ENCODE results near the gene AIP. TPM values are rescaled to one million over a fixed set of nuclear protein-coding genes. Genes with fewer than 3 reads are reported as not detected.

The AIP gene
- total and polyA plus RNA-seq, 2 of the 8 experiments (the other 6 are each of a cell fraction or from before 2014, with no cell fraction given): 29.8 to 54.4 TPM

GRCh38 chr11:67468759-67469507, 13.9 kb upstream of the AIP start, which contains the start of gene TMEM134 (continued):
- no peak for TF ChIP-seq SP2 (IDR thresholded peaks at IDR 0.05; ENCODE audit: low read length)
- TF ChIP-seq JUND (IDR thresholded peaks at IDR 0.05; ENCODE audit: low read length): peak; percentile 54; the same call in 1 of the 2 replicates
- TF ChIP-seq CBX5 (IDR thresholded peaks at IDR 0.05; ENCODE audit: low read depth, low read length): no peak
- no peak for TF ChIP-seq ATF2 (IDR thresholded peaks at IDR 0.05; ENCODE audit: low read length)
- no peak for TF ChIP-seq CEBPB (IDR thresholded peaks at IDR 0.05; ENCODE audit: low read depth, low read length)
- TF ChIP-seq SP4 (IDR thresholded peaks at IDR 0.05; ENCODE audit: low read length): peak; percentile 80; the same call in 1 of the 2 replicates
- no peak for TF ChIP-seq NANOG (IDR thresholded peaks at IDR 0.05; ENCODE audit: insufficient read depth, low read depth, low read length, poor library complexity, severe bottlenecking)
- TF ChIP-seq USF2 (IDR thresholded peaks at IDR 0.05; ENCODE audit: low read length): peak; percentile 38; the same call in 1 of the 2 replicates
- no peak for TF ChIP-seq BCL11A (IDR thresholded peaks at IDR 0.05; ENCODE audit: low read depth in 2 of 2, low read length in 2 of 2)
- 0 out of 4 replicates have a peak, but pooled peaks of 1 of the 2 experiments have one; percentile 13 for TF ChIP-seq HDAC2 (IDR thresholded peaks at IDR 0.05; ENCODE audit: borderline replicate concordance in 1 of 2, low read depth in 2 of 2, low read length in 2 of 2)
- TF ChIP-seq TEAD4 (IDR thresholded peaks at IDR 0.05; ENCODE audit: low read depth, low read length): 0 out of 2 replicates have a peak, but pooled peaks have one; percentile 15
- TF ChIP-seq BRCA1 (IDR thresholded peaks at IDR 0.05; ENCODE audit: low read depth, low read length): peak; percentile 27; the same call in 1 of the 2 replicates
- 0 out of 2 replicates have a peak, but pooled peaks have one; percentile 43 for TF ChIP-seq GABPA (IDR thresholded peaks at IDR 0.05; ENCODE audit: borderline replicate concordance, insufficient read depth, low read length)
- no peak for TF ChIP-seq SUZ12 (IDR thresholded peaks at IDR 0.05; ENCODE audit: low read length)
- TF ChIP-seq SAP30 (IDR thresholded peaks at IDR 0.05; ENCODE audit: insufficient read depth, insufficient replicate concordance, low read length): no peak
- peak; percentile 57 to 72 for TF ChIP-seq RAD21 (IDR thresholded peaks at IDR 0.05 in 1 of 2, conservative IDR thresholded peaks at IDR 0.05 in 1 of 2; ENCODE audit: low read depth in 2 of 2, low read length in 2 of 2)
- TF ChIP-seq RFX5 (IDR thresholded peaks at IDR 0.05; ENCODE audit: borderline replicate concordance, low read depth, low read length): no peak
- peak; percentile 57 to 84 for TF ChIP-seq POLR2A (IDR thresholded peaks at IDR 0.05; ENCODE audit: control extremely low read depth in 1 of 2, low read depth in 2 of 2, low read length in 2 of 2)
- peak; percentile 60; the same call in 1 of the 2 replicates for TF ChIP-seq TBP (IDR thresholded peaks at IDR 0.05; ENCODE audit: low read depth, low read length)
- TF ChIP-seq NRF1 (IDR thresholded peaks at IDR 0.05; ENCODE audit: low read depth, low read length): no peak

Measured in H1 (cell line).